ENCODE data around the gene GFPT2.

The GFPT2 gene

GRCh38 chr5:180330270-180330648, 22.9 kb downstream of the GFPT2 start:
- no peaks in the 10 kb centered on the region for H3K27me3 ChIP-seq (ENCODE audit: insufficient read depth, poor library complexity, severe bottlenecking)
- ATAC-seq (ENCODE audit: low read depth) (no peak), DNase-seq (ENCODE audit: low spot score) (no peak)
- H3K4me1 ChIP-seq (ENCODE audit: insufficient read depth, poor library complexity, severe bottlenecking): peaks cover 29% of the 10 kb centered on the region
- peak overlapping the region; percentile 71 for H3K27ac ChIP-seq (ENCODE audit: poor library complexity, severe bottlenecking)
- H3K9me3 ChIP-seq (ENCODE audit: severe bottlenecking): no peaks in the 10 kb centered on the region
- H3K36me3 ChIP-seq (ENCODE audit: low read depth): no peaks in the 10 kb centered on the region
- no peak overlapping the region for H3K4me3 ChIP-seq (ENCODE audit: severe bottlenecking)
- TF ChIP-seq, protein P1, sequence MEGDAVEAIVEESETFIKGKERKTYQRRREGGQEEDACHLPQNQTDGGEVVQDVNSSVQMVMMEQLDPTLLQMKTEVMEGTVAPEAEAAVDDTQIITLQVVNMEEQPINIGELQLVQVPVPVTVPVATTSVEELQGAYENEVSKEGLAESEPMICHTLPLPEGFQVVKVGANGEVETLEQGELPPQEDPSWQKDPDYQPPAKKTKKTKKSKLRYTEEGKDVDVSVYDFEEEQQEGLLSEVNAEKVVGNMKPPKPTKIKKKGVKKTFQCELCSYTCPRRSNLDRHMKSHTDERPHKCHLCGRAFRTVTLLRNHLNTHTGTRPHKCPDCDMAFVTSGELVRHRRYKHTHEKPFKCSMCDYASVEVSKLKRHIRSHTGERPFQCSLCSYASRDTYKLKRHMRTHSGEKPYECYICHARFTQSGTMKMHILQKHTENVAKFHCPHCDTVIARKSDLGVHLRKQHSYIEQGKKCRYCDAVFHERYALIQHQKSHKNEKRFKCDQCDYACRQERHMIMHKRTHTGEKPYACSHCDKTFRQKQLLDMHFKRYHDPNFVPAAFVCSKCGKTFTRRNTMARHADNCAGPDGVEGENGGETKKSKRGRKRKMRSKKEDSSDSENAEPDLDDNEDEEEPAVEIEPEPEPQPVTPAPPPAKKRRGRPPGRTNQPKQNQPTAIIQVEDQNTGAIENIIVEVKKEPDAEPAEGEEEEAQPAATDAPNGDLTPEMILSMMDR (IDR thresholded peaks at IDR 0.05; ENCODE audit: poor library complexity, severe bottlenecking): no peak

DNA sequence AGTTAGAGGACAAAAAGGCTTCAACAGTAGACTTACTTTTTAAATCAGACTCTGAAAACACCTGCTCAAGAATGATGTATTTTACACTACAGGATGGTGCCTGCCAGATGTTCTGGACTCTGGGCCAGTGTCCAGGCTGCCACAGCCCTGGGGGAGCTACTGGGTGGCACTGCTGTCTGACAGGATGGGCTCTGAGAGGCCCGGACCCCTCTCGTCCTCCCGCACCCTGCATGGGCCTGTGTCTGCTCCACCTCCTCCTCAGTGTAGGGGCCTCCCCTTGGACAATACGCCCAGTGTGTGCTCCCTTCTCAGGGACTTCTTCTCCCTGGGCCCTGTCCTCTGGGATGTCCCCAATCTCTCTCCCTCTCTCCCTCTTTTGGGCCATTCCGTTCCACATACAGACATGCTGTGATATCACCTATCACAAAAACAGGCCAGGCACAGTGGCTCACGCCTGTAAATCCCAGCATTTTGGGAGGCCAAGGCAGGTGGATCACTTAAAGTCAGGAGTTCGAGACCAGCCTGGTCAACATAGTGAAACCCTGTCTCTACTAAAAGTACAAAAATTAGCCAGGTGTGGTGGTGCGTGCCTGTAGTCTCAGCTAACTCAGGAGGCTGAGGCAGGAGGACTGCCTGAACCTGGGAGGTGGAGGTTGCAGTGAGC, 23.4 kb downstream of the GFPT2 start:
- DNase-seq (ENCODE audit: low spot score) (no peak), ATAC-seq (ENCODE audit: low read depth) (no peak)
- H3K36me3 ChIP-seq (ENCODE audit: low read depth): no peaks in the 10 kb centered on the region
- no peaks in the 10 kb centered on the region for H3K27me3 ChIP-seq (ENCODE audit: insufficient read depth, poor library complexity, severe bottlenecking)
- peak overlapping the region; percentile 71 for H3K27ac ChIP-seq (ENCODE audit: poor library complexity, severe bottlenecking)
- TF ChIP-seq, protein P1 (IDR thresholded peaks at IDR 0.05; ENCODE audit: poor library complexity, severe bottlenecking): no peak
- H3K4me1 ChIP-seq (ENCODE audit: insufficient read depth, poor library complexity, severe bottlenecking): peaks cover 29% of the 10 kb centered on the region
- H3K9me3 ChIP-seq (ENCODE audit: severe bottlenecking): no peaks in the 10 kb centered on the region
- no peak overlapping the region for H3K4me3 ChIP-seq (ENCODE audit: severe bottlenecking)

GRCh38 chr5:180329138-180329435, 24.0 kb downstream of the GFPT2 start:
- ATAC-seq (ENCODE audit: low read depth): no peak
- Histone ChIP-seq H3K27me3 (ENCODE audit: insufficient read depth, poor library complexity, severe bottlenecking) (no peaks in the 10 kb centered on the region), H3K36me3 (ENCODE audit: low read depth) (no peaks in the 10 kb centered on the region), H3K27ac (ENCODE audit: poor library complexity, severe bottlenecking) (no peak overlapping the region), H3K4me1 (ENCODE audit: insufficient read depth, poor library complexity, severe bottlenecking) (peaks cover 29% of the 10 kb centered on the region), H3K9me3 (ENCODE audit: severe bottlenecking) (no peaks in the 10 kb centered on the region), H3K4me3 (ENCODE audit: severe bottlenecking) (no peak overlapping the region)
- TF ChIP-seq, protein P1 (IDR thresholded peaks at IDR 0.05; ENCODE audit: poor library complexity, severe bottlenecking): no peak
- no peak for DNase-seq (ENCODE audit: low spot score)

DNA sequence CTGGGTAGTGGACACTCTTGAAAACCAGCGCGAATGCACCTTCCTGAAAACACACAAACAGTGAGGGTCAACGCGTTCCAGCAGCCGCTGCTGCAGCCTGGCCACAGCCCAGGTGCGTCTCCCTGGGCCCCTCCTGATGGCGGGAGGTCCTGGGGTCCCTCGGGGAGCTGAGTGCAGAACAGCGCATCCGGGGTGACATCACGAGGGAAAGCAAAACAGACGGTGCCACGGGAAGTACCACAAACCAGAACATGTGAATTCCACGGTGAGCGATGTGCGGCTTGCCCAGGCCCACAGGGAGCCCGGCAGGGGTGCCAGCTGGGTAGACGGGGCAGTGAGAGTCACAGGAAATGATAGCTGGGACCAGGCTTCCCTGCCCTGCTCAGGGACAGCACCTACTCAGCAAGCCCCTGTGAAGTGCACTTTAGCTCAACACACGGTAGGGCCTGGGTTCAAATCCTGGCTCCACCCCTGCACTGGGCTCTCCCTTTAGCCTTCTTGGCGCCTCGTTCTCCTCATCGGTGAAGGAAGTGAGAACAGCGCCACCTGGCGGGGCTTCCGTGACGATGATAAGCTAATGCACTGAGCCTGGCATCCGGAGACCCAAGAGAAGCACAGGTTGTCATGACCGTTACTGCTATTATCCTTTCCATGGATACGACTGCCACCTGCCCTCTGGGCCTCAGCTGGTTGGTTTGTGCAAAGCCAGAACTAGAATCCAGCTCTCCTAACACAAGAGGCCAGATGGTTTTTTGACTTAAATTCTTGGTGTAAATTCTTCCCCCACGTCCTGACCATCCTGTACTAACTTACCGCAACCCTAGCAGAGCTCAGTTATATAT, 24.6 kb downstream of the GFPT2 start:
- H3K36me3 ChIP-seq (ENCODE audit: low read depth): no peaks in the 10 kb centered on the region
- no peak overlapping the region for H3K27ac ChIP-seq (ENCODE audit: poor library complexity, severe bottlenecking)
- H3K4me1 ChIP-seq (ENCODE audit: insufficient read depth, poor library complexity, severe bottlenecking): peaks cover 24% of the 10 kb centered on the region
- TF ChIP-seq, protein P1 (IDR thresholded peaks at IDR 0.05; ENCODE audit: poor library complexity, severe bottlenecking): peak; percentile 96
- no peaks in the 10 kb centered on the region for H3K27me3 ChIP-seq (ENCODE audit: insufficient read depth, poor library complexity, severe bottlenecking)
- H3K9me3 ChIP-seq (ENCODE audit: severe bottlenecking): no peaks in the 10 kb centered on the region
- ATAC-seq (ENCODE audit: low read depth) (peak; percentile 45), DNase-seq (ENCODE audit: low spot score) (no peak)
- no peak overlapping the region for H3K4me3 ChIP-seq (ENCODE audit: severe bottlenecking)
